Measurements from ENCODE around the gene GSTA1.
"Not testable (repeated sequence)": the region's sequence is repeated elsewhere in the genome, so short reads cannot be mapped to it uniquely, and the experiment has no call there.

The GSTA1 gene
- total RNA-seq = 0 reads per million in 2 experiments

- DNase-seq (ENCODE audit: low read depth) = not testable (repeated sequence)
Observed at GRCh38 chr6:52803668-52804255, at the start of gene GSTA1. TSS of gene GSTA1 (minus strand) at chr6:52803816. CDS start at chr6:52799267, 4,549 bp downstream.

GRCh38 chr6:52849137-52849536 is 45.5 kb upstream of the GSTA1 start:
- no peak for DNase-seq (ENCODE audit: low read depth)

GRCh38 chr6:52846002-52846401 is 42.4 kb upstream of the GSTA1 start:
- no peak for DNase-seq (ENCODE audit: low read depth)

- no peak for DNase-seq (ENCODE audit: low read depth)
Observed at GRCh38 chr6:52843605-52844004, 40.0 kb upstream of the GSTA1 start.

GRCh38 chr6:52840763-52841585 is 37.4 kb upstream of the GSTA1 start, which contains the start of gene GSTA5:
TSS of gene GSTA5 (minus strand) at chr6:52840813.
- DNase-seq (ENCODE audit: low read depth) = no peak

- peak; percentile 24 for DNase-seq (ENCODE audit: low read depth)
Observed at GRCh38 chr6:52839124-52840055, 35.8 kb upstream of the GSTA1 start.

- DNase-seq (ENCODE audit: low read depth) = no peak
Observed at GRCh38 chr6:52834481-52834880, 30.9 kb upstream of the GSTA1 start.

GRCh38 chr6:52830869-52831268 is 27.3 kb upstream of the GSTA1 start:
- DNase-seq (ENCODE audit: low read depth) = not testable (repeated sequence)

- no peak for DNase-seq (ENCODE audit: low read depth)
Observed at GRCh38 chr6:52829046-52829817, 25.6 kb upstream of the GSTA1 start.

GRCh38 chr6:52828621-52829020 is 25.0 kb upstream of the GSTA1 start:
- DNase-seq (ENCODE audit: low read depth) = not testable (repeated sequence)

- DNase-seq (ENCODE audit: low read depth) = not testable (repeated sequence)
Observed at GRCh38 chr6:52827073-52827783, 23.6 kb upstream of the GSTA1 start.

- no peak for DNase-seq (ENCODE audit: low read depth)
Observed at GRCh38 chr6:52826513-52826912, 22.9 kb upstream of the GSTA1 start.

- not testable (repeated sequence) for DNase-seq (ENCODE audit: low read depth)
Observed at GRCh38 chr6:52825900-52826459, 22.4 kb upstream of the GSTA1 start.

GRCh38 chr6:52825270-52825793 is 21.7 kb upstream of the GSTA1 start:
- not testable (repeated sequence) for DNase-seq (ENCODE audit: low read depth)

GRCh38 chr6:52821842-52822241 is 18.2 kb upstream of the GSTA1 start:
- DNase-seq (ENCODE audit: low read depth) = no peak

GRCh38 chr6:52820198-52820597 is 16.6 kb upstream of the GSTA1 start:
- DNase-seq (ENCODE audit: low read depth) = no peak

GRCh38 chr6:52815167-52816092 is 11.8 kb upstream of the GSTA1 start:
- peak; percentile 9 for DNase-seq (ENCODE audit: low read depth)

GRCh38 chr6:52814545-52814944 is 10.9 kb upstream of the GSTA1 start:
- DNase-seq (ENCODE audit: low read depth) = not testable (repeated sequence)

GRCh38 chr6:52809777-52810176 is 6.2 kb upstream of the GSTA1 start:
- not testable (repeated sequence) for DNase-seq (ENCODE audit: low read depth)

All from T follicular helper cell (primary cell).